Panc1 (cell line): Measurements from ENCODE around the gene PRELID3B.

ENCODE experiments used
- CTCF ChIP-seq: fragments of 450-650 bp; IDR thresholded peaks from 2 replicates; pipeline ENCODE4 v1.5.1; 2017; ENCODE audit warnings: mild to moderate bottlenecking
- POLR2AphosphoS5 ChIP-seq: IDR thresholded peaks from 2 replicates; pipeline ENCODE4 v1.6.1; 2012; ENCODE audit warnings: mild to moderate bottlenecking, low read depth, low read length, moderate library complexity
- REST ChIP-seq, 2 experiments: IDR thresholded peaks; 2 replicates each; pipeline ENCODE4 v1.6.1; 2011 to 2012; ENCODE audit warnings: low read depth in 2 of 2, control low read depth in 1 of 2, low read length in 1 of 2, mild to moderate bottlenecking in 1 of 2, moderate library complexity in 1 of 2; ENCODE audit not compliant: insufficient read depth in 1 of 2
- SIN3A ChIP-seq: IDR thresholded peaks from 2 replicates; pipeline ENCODE4 v1.6.1; 2012; ENCODE audit warnings: low read depth, mild to moderate bottlenecking, low read length, moderate library complexity, borderline replicate concordance; ENCODE audit not compliant: insufficient read depth
- TCF7L2 ChIP-seq: IDR thresholded peaks from 2 replicates; pipeline ENCODE4 v1.6.1; 2011; ENCODE audit warnings: mild to moderate bottlenecking, low read depth, low read length, inconsistent platforms

- TF ChIP-seq CTCF (no peak), POLR2AphosphoS5 (no peak), SIN3A (no peak), TCF7L2 (no peak), REST (IDR thresholded peaks at IDR 0.05; ENCODE audit: insufficient read depth in 1 of 2, low read depth in 2 of 2, low read length in 1 of 2) (no peak)
Measured at GRCh38 chr20:59078231-59078630, 35.6 kb upstream of the PRELID3B start.
